GM04503 (cell line): ENCODE results near the gene CFL2.
A peak's percentile ranks its signal among the peaks of the same experiment; 100 is the strongest.
"Not testable (repeated sequence)": the region's sequence is repeated elsewhere in the genome, so short reads cannot be mapped to it uniquely, and the experiment has no call there.

Experiments
- DNase-seq: peaks from one replicate; pipeline ENCODE4 v3.0.0-alpha.2; 2012; ENCODE audit warnings: low read depth

Gene CFL2

DNA sequence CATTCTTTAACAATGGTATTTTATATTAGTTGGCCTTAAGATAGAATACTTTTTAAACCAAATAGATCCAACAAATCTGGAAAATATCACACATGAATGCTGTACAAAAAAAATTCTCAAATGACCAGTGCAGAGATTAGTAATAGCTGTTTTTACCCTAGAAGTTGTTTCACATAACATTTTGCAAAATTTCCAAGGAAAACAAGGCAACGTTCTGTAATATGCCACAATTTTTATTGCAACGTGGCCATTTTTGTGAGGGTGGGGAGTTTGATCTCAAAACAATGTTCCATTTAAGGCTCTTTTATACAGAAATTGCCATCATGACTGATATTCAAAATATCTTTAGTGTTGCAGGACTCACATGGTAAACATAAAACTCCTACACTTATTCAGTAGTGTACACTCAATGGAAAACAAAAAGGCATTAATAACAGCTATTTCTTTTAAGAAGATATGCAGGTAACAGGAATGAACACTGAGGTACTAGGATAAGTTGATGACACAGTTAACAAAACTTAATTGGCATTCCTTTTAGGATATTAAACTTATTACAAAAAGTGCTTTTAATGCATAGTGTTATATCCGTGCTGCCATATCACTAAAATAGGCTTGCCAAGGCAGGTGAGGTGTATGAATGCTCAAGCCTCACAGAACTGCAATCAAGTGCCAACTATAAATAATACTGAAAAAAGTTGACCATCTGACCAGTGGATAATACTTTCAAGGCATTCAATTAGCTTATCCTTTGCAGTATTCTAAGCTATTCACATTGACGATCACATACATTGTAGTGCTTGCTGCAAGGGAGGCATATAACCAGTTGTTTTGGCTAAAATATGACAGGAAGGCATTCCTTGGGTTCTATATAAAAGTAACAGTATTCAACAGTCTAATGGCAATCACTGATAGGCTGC lies 2.3 kb downstream of the CFL2 start:
- no peak for DNase-seq

DNA sequence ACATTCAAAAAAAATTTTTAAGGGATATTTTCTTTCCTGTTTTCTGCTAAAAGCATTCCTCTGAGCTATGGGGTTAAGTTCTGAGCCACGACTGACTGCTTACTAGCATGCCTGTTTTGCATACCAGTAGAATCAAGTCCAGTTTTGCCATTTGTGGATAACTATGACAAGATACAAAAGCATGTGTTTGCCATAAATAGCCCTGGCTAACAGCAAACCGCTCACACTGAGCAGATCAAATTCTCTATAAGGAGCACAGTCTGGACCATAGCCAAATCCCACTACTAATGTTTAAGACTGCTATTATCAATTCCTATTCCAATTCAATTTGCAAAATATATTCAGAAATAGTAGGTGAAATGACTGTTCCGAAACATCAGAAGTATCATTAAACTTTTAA lies 3.2 kb downstream of the CFL2 start:
- peak; percentile 75 for DNase-seq

DNA sequence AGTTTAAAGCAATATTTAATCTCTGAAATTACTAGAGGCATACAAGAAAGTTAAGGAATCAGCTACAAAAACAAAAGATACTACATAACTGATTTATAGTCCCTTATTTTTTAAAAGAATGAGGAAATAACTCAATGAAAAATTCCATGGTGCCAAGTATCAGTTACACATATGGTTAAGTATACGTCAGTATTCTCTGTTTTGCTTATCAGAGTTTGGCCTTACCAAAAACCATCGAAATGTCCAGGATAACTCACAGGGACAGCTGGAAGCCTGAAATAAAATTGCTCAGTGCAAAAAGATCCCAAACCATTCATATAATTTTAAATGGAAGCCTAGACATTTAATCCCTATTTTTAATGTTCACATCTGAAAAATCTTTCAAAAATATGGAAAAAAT lies 3.6 kb downstream of the CFL2 start:
- DNase-seq = no peak

DNA sequence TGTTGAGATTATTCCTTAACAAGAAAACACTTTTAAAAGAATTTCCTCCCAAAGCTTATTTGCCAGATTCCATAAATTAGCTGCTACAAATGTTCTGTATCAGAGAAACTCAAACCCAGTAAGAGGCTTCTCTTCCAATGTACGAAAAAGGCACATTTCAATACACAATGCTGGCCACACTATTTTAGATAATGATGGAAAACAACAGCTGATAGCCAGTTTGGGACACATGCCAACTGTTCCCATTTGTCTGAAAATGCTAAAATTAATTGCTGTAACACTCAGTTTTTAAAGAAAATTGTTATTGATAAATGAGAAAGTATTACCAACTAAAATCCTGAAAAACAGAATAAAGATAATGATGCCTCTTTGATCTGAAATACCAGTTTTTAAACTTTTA lies 4.4 kb downstream of the CFL2 start:
- DNase-seq = no peak

DNA sequence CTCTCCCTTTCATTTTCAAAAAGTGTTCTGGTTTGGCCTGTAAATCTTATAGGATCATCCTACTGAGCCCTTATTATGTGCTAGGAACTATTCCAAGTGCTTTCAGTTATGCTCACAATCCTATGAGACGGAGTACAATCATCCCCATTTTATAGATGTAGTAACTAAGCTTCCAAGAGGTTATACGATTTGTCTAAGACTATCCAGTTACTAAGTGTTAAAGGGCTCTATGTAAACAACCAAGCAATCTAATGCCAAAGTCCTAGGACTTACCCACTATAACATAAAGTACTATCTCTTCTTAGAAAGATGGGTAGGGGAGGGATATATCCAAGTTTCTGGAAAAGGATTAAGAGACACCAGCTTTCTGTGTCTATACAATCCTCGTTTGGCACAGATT lies 6.7 kb downstream of the CFL2 start:
- no peak for DNase-seq

DNA sequence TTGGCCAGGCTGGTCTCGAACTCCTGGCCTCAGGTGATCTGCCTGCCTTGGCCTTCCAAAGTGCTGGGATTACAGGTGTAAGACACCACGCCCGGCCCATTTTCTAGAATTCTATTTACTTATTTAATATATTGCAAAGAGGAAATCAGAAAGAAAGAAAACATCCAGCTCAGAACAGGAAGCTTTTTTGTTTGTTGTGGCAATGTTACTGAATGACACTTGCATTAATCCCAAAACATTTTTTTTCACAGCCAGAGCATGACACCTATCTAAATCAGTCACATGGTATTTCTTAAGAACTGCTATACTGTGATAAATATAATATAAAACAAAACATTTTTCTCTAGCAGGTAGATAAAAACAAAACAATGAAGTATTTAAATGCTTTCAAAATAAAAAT lies 12.6 kb downstream of the CFL2 start:
- no peak for DNase-seq

DNA sequence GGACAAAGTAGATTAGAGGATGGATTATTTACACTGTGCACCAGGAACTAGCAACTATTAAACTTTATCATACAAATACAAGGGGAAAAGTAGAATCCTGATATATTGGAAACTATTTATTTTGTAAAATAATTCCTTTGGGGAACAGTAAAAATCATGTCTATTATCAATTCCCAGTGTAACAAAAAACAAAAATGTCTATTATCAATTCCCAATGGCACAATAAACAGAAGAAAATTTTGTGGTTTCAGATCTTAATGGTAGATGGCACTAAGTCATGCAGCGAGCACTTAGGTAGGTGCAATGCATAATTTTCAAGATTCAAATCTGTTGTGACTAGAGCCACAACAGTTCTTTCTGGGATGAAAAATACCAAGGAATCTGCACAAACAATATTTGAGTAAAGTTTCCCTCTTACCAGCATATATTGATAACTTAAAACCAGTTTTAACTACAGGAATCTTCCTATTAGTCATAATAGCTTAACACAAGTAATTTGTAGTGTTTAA lies 13.7 kb downstream of the CFL2 start:
- no peak for DNase-seq

DNA sequence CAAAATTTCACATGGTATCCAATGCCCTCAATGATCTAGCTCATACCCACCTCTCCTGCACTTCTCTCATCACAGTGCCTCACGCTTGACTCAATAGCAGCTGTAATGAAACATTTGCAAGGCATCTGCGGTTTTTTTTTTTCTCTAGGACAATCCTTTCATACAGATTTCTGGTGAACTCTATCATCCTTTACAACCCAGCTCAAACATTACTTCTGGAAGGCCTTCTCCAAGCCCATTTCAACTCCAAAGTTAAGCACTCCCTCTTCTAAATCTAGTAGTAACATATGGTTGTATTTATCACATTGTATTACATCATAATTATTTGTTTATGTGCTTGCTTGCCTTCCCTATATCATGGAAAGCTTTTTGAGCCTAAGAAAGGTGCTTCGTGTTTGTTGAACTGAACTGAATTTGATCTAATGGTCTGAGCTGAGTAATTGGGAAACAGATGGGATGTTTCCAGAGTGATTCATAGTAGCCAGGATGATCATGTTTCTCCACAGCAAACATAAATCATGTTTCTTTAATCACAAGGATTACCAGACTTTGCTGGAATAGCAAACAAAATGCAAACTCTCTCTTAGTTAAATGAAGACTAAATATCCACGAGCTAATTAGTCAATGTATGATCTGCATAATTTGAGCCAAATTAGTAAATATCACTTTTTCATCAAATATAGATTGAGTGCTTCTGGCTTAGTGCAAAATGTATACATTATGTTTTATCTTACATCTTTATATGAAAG lies 14.3 kb downstream of the CFL2 start:
- peak; percentile 90 for DNase-seq

DNA sequence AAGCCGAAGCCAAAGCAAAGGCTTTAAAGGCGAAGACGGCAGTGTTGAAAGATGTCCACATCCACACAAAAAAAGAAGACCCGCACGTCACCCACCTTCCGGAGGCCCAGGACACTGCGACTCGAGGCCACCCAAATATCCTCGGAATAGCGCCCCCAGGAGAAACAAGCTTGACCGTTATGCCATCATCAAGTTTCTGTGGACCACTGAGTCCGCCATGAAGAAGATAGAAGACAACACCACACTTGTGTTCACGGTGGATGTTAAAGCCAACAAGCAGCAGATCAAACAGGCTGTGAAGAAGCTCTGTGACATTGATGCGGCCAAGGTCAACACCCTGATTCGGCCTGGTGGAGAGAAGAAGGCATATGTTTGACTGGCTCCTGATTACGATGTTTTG lies 20.2 kb downstream of the CFL2 start:
- DNase-seq = not testable (repeated sequence)

DNA sequence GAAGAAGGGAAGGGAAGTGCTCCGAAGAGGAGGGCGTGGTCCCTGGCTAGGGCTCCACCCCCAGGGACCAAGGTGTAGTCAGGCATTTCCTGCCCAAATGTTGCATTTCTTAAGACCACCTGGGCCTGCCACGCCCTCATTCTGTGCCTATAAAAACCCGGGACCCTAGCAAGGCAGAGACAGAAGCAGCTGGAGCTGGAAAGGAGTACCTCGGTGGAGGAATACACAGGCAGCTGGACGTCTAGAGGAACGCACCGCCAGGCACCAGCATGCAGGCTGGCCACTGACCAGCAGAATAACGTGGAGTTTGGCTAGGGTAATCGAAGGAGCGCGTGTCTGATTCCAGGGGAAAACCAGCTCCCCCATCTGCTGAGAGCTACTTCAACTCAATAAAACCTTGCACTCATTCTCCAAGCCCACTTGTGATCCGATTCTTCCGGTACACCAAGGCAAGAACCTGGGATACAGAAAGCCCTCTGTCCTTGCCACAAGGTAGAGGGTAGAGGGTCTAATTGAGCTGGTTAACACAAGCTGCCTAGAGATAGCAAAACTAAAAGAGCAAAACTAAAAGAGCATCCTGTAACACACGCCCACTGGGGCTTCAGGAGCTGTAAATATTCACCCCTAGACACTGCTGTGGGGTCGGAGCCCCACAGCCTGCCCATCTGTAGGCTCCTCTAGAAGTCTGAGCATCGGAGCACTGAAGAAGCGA lies 21.0 kb downstream of the CFL2 start:
- DNase-seq = no peak

DNA sequence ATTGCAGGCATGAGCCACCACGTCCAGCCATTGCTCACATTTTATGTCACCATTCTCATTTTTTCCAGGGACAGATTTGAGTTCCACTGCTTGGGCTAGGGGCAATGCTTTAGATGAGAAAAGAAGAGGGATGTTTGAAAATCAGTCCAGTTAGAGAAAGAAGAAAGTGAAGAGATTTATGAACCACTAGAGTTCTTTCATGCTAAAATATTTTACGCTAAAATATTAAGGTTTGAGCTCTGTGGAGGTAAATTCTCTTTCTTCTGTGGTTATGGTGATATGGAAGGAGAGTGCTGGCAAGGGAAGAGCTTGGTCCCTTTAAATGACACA lies 21.5 kb downstream of the CFL2 start:
- DNase-seq = no peak

DNA sequence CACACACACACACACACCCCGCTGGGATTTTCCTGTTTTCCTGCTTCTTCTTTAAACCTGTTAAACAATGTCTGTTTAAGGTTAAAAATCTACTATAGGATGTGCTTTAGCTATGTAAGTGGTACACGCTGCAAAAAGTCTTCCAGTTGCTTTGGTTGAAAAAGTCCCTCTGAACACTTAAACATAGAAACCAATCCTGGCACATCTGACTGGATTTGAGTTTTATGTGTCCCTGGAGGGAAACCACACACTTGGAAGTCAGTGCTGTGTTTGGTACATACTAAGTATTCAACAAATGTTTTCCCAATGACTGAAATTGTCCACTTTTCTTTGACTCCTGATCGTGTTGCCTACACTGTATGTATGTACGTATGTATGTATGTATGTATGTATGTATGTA lies 22.0 kb downstream of the CFL2 start:
- no peak for DNase-seq

DNA sequence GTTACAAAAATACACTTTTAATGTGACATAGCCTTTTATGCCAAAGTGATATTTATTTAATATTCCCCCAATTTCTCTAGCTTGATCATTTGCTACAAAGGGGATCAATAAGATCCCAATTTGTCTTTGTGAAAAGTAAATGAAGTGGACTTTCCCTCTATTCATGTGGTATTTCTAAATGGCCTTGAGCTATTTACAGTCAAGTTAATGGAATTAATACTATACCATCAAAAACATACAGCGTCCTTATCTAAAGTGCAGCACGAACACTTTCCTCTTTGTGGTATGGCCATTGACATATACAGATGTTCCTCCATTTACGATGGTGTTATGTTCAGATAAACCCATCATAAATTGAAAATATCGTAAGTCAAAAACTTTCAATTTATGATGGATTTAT lies 23.2 kb downstream of the CFL2 start:
- DNase-seq = no peak

DNA sequence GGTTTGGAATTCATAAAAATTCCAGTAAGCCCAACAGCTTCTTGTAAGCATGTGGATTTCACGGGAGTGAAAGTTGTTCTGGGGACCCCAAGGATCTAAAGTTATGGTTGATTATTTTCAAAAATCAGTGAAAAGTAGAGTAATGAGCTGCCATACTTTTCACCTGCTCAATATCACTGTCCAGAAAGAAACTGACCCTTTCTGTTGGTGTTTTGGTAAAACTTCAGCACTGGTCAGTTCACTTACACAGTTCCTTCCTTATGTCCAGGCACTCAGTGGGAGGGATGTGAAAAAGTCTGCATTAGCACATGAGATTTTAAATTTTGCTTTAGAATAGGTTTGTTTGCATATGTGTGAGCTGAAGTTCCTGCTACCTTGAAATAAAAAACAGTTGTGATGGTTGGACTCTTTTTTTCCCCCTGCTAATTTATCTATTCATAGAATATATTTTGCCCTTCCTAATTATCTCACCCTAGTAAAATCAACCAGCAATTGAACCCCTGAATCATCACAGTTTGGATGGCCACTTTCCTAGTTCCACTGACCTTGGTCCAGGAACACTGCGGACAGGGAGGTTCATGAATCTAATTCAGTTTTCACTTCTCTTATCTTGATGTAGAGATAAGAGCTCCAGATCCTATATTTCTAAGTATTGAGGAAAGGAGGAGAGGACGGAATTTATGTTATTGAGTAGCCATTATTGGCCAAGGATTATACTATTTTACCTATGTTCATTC lies 25.8 kb downstream of the CFL2 start:
- no peak for DNase-seq

DNA sequence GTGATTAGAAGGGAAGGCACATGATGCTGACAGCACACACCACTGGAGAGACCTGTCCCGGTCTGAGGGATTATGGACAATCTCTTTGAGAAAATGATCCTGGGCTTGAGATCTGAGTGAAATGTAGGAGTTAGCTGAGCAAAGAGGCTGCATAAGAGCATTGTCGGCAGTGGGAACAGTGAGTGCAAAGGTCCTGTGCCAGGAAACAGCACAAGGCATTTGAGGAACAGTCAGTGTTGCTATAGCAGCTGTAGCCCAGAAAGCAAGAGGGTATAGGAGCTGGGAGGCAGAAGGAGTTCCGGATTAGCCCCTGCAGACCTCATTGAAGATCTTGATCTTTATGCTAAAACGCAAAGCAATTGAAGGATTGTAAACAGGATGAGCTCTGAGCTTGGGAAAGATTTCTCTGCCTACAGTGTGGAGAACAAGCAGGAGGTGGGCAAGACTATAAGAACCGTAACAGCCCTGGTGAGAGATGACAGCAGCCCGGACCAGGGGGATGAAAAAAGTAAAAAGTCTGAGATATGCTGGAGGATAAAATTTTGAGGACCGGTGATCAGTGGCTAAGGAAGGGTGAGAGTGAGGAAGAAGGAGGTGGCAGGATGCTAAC lies 28.5 kb downstream of the CFL2 start:
- no peak for DNase-seq

DNA sequence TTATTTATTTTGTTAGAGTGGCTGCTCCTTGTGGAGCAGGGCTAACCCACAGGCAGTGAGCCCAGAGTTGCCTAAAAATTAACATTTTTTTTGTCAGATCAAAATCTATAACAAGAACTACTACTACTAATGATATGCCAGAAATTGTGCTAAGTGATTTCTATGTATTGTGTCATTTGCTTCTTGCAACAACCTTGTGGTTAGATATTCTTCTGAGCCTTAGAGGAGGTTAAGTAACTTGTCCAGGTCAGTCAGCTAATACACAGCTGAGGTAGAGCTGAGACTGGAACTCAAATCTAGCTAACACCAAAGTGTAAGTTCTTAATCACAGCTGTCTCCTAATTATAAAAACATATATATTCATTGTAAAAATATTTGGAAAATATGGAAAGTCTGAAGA lies 29.8 kb downstream of the CFL2 start:
- DNase-seq = no peak

DNA sequence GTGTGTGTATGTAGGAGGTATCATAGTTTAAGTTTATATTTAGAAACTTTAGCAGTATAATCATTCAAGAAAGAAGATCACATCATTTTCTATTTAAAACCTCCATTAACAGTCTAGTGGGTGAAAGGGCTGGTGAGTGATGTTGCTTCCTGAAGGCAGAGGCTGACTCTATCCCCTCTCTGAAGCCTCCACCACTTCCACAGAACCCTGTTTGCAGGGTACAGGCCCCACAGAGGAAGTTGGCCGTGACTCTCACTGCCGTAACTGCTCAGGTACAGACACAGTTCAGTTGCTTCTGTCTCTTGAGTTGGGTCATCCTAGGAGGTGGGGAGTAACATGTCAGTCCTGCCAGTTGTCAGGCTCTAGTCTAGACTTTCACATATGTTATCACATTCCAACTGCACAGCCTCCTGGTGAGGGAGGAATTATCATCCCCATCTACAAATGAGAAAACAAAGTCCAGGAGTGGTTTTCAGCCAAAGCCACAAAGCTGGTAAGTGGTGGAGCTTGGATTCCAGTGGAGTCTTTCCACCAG lies 31.5 kb downstream of the CFL2 start:
- DNase-seq = no peak

DNA sequence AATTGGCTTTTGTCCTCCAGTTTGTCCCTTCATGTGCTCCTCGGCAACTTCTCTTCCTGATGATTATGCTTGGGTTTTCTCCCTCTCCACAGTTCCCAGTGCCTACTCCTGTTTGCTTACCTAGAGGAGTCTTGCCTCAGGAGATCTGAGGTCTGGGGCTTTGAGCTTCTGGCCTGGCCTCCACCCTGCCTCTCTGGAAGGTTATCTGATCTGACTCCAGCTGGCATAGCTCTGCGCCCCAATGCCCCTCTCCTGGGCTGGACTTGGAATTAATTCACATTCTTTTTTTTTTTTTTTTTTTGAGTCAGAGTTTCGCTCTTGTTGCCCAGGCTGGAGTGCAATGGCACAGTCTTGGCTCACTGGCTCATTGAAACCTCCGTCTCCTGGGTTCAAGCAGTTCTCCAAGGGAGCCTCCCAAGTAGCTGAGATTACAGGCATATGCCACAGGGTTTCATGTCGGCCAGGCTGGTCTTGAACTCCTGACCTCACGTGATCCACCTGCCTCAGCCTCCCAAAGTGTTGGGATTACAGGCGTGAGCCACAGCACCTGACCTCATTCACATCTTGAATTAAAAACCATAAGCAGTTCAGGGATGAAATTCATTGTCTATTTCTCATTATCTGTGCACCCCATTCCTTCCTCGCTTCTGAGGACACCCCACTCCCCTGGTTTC lies 33.5 kb downstream of the CFL2 start:
- DNase-seq = no peak

DNA sequence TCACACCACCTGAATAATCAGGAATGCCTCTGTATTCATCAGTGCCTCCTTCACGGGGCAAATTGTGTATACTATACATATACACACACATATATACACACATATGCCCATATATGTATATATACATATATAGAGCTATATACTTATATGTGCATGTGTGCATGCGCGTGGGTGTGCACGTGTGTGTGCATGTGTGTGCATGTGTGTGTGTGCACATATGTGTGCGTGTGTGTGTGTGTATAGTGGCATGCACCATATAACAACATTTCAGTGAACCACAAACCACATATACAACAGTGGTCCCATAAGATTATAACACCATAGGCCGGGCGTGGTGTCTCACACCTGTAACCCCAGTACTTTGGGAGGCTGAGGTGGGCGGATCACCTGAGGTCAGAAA lies 35.7 kb downstream of the CFL2 start:
- DNase-seq = no peak

DNA sequence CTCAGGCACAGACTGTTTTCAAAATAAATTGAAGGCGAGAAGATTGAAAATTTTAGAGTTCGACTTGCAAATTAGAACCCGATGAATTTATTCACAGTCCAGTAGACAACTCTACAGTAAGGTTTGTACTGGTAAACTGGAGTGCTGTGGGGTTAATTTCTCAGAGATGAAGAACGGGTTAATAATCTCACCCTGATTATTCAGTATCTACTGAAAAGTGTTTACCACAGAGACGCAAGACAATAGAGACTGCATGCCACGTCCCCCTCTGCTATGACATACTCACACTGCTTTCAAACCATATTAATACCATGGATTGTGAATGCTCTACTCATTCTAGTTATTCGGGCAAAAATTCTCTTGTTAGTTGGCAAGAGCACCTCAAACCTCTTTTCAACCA lies 36.1 kb downstream of the CFL2 start:
- no peak for DNase-seq
